HG03025 (cell line): ENCODE data around the gene CEMIP.

ENCODE experiments used
- ATAC-seq: cut with Tn5 transposase; IDR thresholded peaks from one replicate; pipeline ENCODE4 v1.9.1; 2021; ENCODE audit warnings: mild to moderate bottlenecking, moderate library complexity; ENCODE audit not compliant: unreplicated experiment, low FRiP score

CEMIP gene

DNA sequence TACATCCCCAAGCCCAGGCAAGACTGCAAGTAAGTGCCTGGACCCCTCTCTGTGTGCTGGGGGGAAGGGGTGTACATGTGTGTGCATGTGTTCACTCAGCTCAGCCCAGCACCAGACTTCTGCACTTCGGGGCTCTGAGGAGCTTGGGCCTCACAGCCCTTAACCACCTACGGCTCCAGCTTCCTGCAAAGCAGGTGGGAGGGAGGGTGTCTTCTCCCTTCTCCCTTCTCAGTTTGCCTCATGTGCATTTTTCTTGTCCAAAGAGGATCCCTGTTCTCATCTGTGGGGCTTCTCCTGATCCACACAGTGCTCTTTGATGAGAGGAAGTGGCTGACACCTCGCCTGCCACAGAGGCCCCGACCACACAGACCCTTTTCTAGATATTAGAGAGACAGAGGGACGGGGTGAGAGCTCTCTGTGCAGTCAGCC, 141.1 kb downstream of the CEMIP start:
- no peak for ATAC-seq

DNA sequence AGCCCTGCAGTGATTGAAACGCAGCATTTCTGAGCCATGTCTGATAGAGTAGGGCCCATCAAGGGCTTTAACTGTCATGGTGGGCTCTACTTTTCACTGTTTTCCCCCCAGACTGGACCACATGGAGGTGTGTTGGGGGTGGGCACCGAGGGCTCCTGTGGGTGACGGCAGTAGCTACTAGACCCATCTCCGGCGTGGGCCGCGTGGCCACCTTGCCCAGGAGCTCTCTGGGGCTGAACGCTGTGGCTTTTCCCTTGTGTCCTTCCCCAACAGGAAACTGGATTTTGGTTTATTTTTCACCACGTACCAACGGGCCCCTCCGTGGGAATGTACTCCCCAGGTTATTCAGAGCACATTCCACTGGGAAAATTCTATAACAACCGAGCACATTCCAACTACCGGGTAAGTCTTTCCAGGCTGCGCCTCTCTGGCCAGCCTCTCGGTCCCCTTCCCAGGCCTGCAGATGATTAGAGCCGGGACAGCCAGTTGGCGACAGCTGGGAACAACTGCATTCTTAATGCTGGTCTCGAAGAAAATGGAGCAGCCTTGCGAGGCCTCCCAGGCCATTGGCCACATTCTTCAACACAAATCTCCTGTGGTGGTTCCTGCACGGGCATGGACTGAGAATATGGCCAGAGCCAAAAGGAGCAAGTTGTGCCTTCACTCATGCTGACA, 142.7 kb downstream of the CEMIP start:
- no peak for ATAC-seq

GRCh38 chr15:80923668-80924067, 144.5 kb downstream of the CEMIP start:
- no peak for ATAC-seq

GRCh38 chr15:80924278-80924677, 145.1 kb downstream of the CEMIP start:
- ATAC-seq, result no peak

GRCh38 chr15:80925597-80926059, 146.5 kb downstream of the CEMIP start:
- no peak for ATAC-seq

GRCh38 chr15:80926126-80926525, 147.0 kb downstream of the CEMIP start:
- no peak for ATAC-seq

DNA sequence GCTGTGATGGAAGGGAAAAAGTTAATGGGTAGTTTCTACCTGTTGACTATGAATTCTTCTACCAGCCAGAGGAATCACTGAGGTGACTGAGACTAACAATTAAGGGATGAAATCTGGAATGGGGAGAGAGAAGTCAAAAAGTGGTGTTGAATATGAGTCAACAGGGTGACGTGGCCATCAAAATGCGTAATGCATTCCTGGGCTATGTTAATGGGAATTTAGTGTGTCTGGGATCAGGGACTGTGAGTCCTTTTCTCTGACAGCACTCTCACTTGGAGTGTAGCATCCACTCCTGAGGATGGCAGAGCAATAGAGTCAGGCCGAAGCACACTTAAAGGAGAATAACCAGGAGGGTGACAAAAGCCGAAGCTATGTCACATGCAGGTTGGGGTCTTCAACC, 150.1 kb downstream of the CEMIP start:
- no peak for ATAC-seq

GRCh38 chr15:80929689-80930088, 150.5 kb downstream of the CEMIP start:
- ATAC-seq, result no peak

DNA sequence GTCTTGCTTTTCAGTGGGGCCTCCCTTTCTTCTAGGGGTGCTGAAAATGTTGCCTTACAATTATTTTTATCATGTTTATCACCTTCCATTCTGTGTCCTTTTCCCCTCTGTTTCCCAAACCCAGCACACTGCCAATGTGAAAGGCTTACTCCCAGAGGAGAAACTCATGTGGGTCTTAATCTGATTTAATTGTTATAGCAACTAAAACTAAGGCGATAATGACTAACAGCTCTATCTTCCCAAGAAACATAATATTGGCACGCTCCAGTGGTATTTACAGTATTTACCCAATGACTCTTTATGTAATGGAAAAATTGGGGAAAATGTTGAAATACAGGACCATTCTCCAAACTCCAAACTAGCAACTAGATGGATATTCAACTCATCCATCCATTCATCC, 152.0 kb downstream of the CEMIP start:
- no peak for ATAC-seq

DNA sequence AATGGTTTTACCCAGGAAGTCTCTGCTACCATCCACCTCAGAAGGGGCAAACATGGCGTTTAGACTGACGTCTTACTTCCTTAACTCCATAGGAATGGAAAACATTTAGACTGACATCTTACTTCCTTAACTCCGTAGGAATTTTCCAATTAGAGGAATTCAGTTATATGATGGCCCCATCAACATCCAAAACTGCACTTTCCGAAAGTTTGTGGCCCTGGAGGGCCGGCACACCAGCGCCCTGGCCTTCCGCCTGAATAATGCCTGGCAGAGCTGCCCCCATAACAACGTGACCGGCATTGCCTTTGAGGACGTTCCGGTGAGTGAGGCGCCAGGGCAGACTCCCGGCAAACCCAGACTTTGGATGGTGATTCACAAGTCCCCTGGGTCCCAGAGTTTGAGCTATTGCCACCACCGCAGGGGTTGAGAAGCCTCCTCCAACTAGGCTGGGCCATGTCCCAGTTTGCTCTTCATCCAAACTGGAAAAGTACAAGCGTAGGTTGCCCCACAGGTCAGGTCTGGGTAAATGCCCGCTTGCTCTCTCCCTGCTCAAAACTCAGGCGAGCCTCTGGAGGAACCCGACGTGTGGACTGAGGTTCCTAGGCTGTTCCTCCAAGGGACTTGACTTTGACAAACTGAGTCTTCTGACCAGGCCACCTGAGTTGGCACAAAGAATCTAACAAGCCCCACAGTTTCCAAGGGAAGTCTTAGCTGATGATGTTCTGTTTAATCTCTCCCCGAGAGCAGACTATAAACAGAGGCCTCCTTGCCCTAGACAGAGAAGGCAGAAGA, 152.7 kb downstream of the CEMIP start:
- ATAC-seq, result no peak

GRCh38 chr15:80932513-80932815, 153.3 kb downstream of the CEMIP start:
- ATAC-seq, result no peak

DNA sequence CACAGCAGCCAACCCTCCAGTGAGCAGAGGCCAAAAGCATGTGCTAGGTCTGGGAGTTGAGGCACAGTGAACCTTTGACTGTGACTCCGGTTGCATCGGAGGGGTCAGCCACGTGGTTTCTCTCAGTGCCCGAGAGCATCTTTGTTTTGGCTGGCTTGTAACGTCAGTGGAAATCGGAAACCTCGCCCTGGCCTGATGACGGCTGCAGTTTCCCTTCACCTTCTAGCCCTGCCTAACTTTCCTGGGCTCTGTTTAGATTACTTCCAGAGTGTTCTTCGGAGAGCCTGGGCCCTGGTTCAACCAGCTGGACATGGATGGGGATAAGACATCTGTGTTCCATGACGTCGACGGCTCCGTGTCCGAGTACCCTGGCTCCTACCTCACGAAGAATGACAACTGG, 153.8 kb downstream of the CEMIP start:
- no peak for ATAC-seq

GRCh38 chr15:80934761-80935221, 155.6 kb downstream of the CEMIP start:
- no peak for ATAC-seq

DNA sequence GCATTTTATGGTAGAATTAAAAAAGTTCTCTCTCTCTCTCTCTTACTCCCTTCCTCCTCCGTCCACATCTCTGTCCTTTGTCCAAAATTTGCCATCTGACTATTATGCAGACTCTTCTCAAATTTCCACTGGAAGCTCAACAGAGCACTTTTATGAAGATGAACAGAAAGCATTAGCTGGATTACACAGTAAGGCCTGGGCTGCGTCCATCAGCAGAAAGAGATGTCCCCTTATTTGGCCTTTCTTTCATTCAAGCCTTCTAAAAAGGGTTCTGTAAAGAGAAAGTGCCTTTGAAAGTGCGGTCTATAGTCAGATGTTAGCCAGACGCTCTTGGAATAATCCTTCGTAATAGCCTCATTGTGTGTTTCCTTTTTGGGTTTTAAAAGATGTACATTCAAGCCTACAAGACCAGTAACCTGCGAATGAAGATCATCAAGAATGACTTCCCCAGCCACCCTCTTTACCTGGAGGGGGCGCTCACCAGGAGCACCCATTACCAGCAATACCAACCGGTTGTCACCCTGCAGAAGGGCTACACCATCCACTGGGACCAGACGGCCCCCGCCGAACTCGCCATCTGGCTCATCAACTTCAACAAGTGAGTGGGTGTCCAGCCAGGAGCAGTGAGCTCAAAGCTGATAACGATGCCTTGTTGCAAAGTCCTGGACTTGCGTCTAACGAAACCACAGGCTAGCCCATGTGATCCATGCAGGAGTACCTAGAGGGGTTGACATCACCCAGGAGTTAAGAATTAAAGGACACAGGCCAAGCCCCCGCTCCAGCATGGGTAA, 157.3 kb downstream of the CEMIP start:
- ATAC-seq, result no peak

- no peak for ATAC-seq
These were observed 158.5 kb downstream of the CEMIP start for GRCh38 chr15:80937718-80938117.

DNA sequence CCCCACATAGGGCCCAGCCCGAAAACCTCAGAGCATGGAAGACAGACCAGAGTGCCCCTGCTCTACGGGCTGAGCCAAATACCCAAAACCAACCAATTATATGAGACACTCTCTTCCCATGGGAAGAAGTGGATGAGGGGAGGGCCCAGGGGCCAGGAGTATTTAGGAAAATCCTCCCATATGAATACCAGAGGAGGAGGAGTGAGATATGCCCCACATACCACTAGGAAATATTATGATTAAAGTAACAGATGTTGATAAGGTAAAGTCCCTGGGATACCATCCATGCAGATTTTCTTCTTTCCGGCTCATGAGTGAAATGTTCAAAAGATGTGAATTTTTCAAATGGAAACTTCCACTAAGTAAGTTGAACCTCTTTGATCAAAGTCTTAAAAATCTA, 160.0 kb downstream of the CEMIP start:
- no peak for ATAC-seq

GRCh38 chr15:80940331-80940730, 161.2 kb downstream of the CEMIP start:
- ATAC-seq, result no peak

- ATAC-seq, result no peak
These were observed 161.7 kb downstream of the CEMIP start for GRCh38 chr15:80940851-80941250.

DNA sequence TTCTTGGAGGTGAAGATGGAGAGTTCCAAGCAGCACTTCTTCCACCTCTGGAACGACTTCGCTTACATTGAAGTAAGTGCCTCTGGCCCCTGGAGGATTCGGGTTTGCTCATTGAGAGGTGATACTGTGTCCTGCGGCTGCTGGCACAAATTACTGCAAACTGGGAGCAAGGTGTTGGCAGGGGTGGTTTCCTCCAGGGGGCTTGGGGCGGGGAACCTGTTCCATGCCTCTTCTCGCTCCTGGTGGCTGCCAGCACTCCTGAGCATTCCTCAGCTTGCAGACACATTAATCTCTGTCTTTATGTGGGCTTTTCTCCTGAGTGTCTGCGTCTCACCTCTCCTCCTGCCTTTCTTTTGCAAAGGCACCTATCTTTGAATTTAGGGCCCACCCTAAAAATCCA, 163.1 kb downstream of the CEMIP start:
- ATAC-seq, result no peak

GRCh38 chr15:80942746-80943565, 163.8 kb downstream of the CEMIP start:
- no peak for ATAC-seq
